SK-N-SH (cell line): ENCODE measurements around the gene SUPT20H. TPM values are rescaled to one million over a fixed set of nuclear protein-coding genes. Genes with fewer than 3 reads are reported as not detected.

Experiments
- CTCF ChIA-PET: fragments of 300-600, 350-600 bp; formaldehyde crosslinking; extraction: SDS; loops from one replicate; lab custom pipeline; 2021; lab: Yijun Ruan, JAX
- POLR2A ChIA-PET: fragments of 350-600 bp; sonication (Branson Sonifier 250); formaldehyde crosslinking; extraction: SDS; loops from one replicate; lab custom pipeline; 2020; ENCODE audit warnings: antibody characterized with exemption, inconsistent platforms; lab: Yijun Ruan, JAX
- DNase-seq: peaks from one replicate; pipeline ENCODE4 v3.0.0; 2012
- H2AFZ ChIP-seq: fragments of 200-600 bp; sonication (generic); 2 replicates; pipeline ENCODE4 v1.8.1; 2016; ENCODE audit warnings: antibody characterized with exemption, mild to moderate bottlenecking, low read depth
- H3F3A ChIP-seq: fragments of 200-600 bp; sonication (generic); replicated peaks from 2 replicates; pipeline ENCODE3; 2016; ENCODE audit warnings: antibody characterized with exemption, mild to moderate bottlenecking; ENCODE audit not compliant: insufficient read depth
- H3K27ac ChIP-seq, 2 experiments: fragments of 200-500 bp in 1 of 2; fragments of 200-600 bp in 1 of 2; sonication (Bioruptor generic) in 1 of 2; sonication (generic), shearing (Covaris generic) in 1 of 2; 2 replicates each; pipeline versions ENCODE4 v1.5.1 to v1.6.1; 2014 to 2016; ENCODE audit warnings: low read depth in 2 of 2, inconsistent platforms in 1 of 2, low read length in 1 of 2, mild to moderate bottlenecking in 1 of 2, mixed read lengths in 1 of 2
- H3K27me3 ChIP-seq: fragments of 200-600 bp; sonication (generic), shearing (Covaris generic); 2 replicates; pipeline ENCODE4 v1.6.1; 2016; ENCODE audit warnings: mixed run types; ENCODE audit not compliant: insufficient read depth
- H3K36me3 ChIP-seq, 2 experiments: fragments of 200-500 bp in 1 of 2; fragments of 200-600 bp in 1 of 2; sonication (Bioruptor generic) in 1 of 2; sonication (generic) in 1 of 2; replicated peaks in 1 of 2; 2 replicates each; pipeline versions ENCODE3 to v1.5.1; 2014 to 2016; ENCODE audit warnings: low read length in 1 of 2, mild to moderate bottlenecking in 1 of 2; ENCODE audit not compliant: insufficient read depth in 2 of 2, control insufficient read depth in 1 of 2
- H3K4me1 ChIP-seq, 2 experiments: fragments of 200-500 bp in 1 of 2; fragments of 200-600 bp in 1 of 2; sonication (Bioruptor generic) in 1 of 2; sonication (generic), shearing (Covaris generic) in 1 of 2; 2 replicates each; pipeline versions ENCODE4 v1.5.1 to v1.6.1; 2014 to 2016; ENCODE audit warnings: low read depth in 1 of 2, low read length in 1 of 2, mixed run types in 1 of 2; ENCODE audit not compliant: insufficient read depth in 2 of 2, control insufficient read depth in 1 of 2
- H3K4me2 ChIP-seq: fragments of 200-600 bp; sonication (generic), shearing (Covaris generic); 2 replicates; pipeline ENCODE4 v1.6.1; 2017; ENCODE audit warnings: mixed run types
- H3K4me3 ChIP-seq, 2 experiments: fragments of 200-500 bp in 1 of 2; fragments of 200-600 bp in 1 of 2; sonication (Bioruptor generic) in 1 of 2; sonication (generic), shearing (Covaris generic) in 1 of 2; 2 replicates each; pipeline versions ENCODE4 v1.5.1 to v1.8.1; 2014 to 2016; ENCODE audit warnings: low read depth in 2 of 2, inconsistent platforms in 1 of 2, low read length in 1 of 2, mild to moderate bottlenecking in 1 of 2, mixed read lengths in 1 of 2, moderate library complexity in 1 of 2
- H3K79me2 ChIP-seq: fragments of 200-600 bp; sonication (generic); 2 replicates; pipeline ENCODE4 v1.8.1; 2017; ENCODE audit warnings: mild to moderate bottlenecking; ENCODE audit not compliant: insufficient read depth
- H3K9ac ChIP-seq: fragments of 200-600 bp; sonication (generic); 2 replicates; pipeline ENCODE4 v1.6.1; 2017; ENCODE audit warnings: mixed run types
- H3K9me2 ChIP-seq: fragments of 200-600 bp; sonication (generic); 2 replicates; pipeline ENCODE4 v1.6.1; 2017; ENCODE audit warnings: mixed run types
- H3K9me3 ChIP-seq: fragments of 200-600 bp; sonication (generic); 2 replicates; pipeline ENCODE4 v1.6.1; 2017; ENCODE audit warnings: mixed run types, mild to moderate bottlenecking, moderate library complexity
- H4K20me1 ChIP-seq: fragments of 200-600 bp; sonication (generic); 2 replicates; pipeline ENCODE4 v1.6.1; 2017; ENCODE audit warnings: mild to moderate bottlenecking, mixed run types; ENCODE audit not compliant: insufficient read depth
- CHD2 ChIP-seq: fragments of 150-350 bp; IDR thresholded peaks from 2 replicates; pipeline ENCODE4 v1.6.1; 2018; ENCODE audit warnings: low read length; ENCODE audit not compliant: partially characterized antibody
- CTCF ChIP-seq: fragments of 200-600 bp; sonication (generic); IDR thresholded peaks from 2 replicates; pipeline ENCODE4 v1.6.1; 2017; ENCODE audit warnings: antibody characterized with exemption, mild to moderate bottlenecking, moderate library complexity
- EP300 ChIP-seq, 2 experiments: IDR thresholded peaks; 2 replicates each; pipeline versions ENCODE4 v1.4.0 to v1.6.1; 2012; ENCODE audit warnings: borderline replicate concordance in 1 of 2, low read depth in 1 of 2, low read length in 1 of 2
- EZH2phosphoT487 ChIP-seq: fragments of 200-600 bp; sonication (generic); IDR thresholded peaks from 2 replicates; pipeline ENCODE4 v1.6.1; 2017; ENCODE audit warnings: low read depth, mixed run types, mild to moderate bottlenecking, antibody characterized with exemption, moderate library complexity, borderline replicate concordance
- FOXM1 ChIP-seq: IDR thresholded peaks from 2 replicates; pipeline ENCODE4 v1.4.0; 2012; ENCODE audit warnings: low read depth, mild to moderate bottlenecking
- GABPA ChIP-seq: IDR thresholded peaks from 2 replicates; pipeline ENCODE4 v1.4.0; 2012; ENCODE audit warnings: low read depth, mild to moderate bottlenecking
- IRF3 ChIP-seq: fragments of 150-350 bp; IDR thresholded peaks from 2 replicates; pipeline ENCODE4 v1.6.1; 2016; ENCODE audit warnings: mild to moderate bottlenecking, low read depth, low read length
- MAX ChIP-seq: IDR thresholded peaks from 2 replicates; pipeline ENCODE4 v1.4.0; 2012; ENCODE audit warnings: low read depth
- PBX3 ChIP-seq: IDR thresholded peaks from 2 replicates; pipeline ENCODE4; 2012
- POLR2AphosphoS5 ChIP-seq: IDR thresholded peaks from 2 replicates; pipeline ENCODE4 v1.6.1; 2012; ENCODE audit warnings: low read depth, low read length
- REST ChIP-seq: IDR thresholded peaks from 2 replicates; pipeline ENCODE4 v1.6.1; 2012; ENCODE audit warnings: mild to moderate bottlenecking, low read depth, low read length, moderate library complexity
- RFX5 ChIP-seq: IDR thresholded peaks from 2 replicates; pipeline ENCODE4 v1.6.1; 2012; ENCODE audit warnings: mild to moderate bottlenecking, improper control_type of control experiment, low read length
- SMC3 ChIP-seq: IDR thresholded peaks from 2 replicates; pipeline ENCODE4 v1.6.1; 2012; ENCODE audit warnings: low read depth, low read length, improper control_type of control experiment
- TAF1 ChIP-seq: IDR thresholded peaks from 2 replicates; pipeline ENCODE4 v1.6.1; 2012; ENCODE audit warnings: low read depth, mild to moderate bottlenecking, low read length, moderate library complexity, borderline replicate concordance
- TCF12 ChIP-seq: IDR thresholded peaks from 2 replicates; pipeline ENCODE4 v1.4.0; 2012
- USF1 ChIP-seq: IDR thresholded peaks from 2 replicates; pipeline ENCODE4 v1.4.0; 2012; ENCODE audit warnings: low read depth, borderline replicate concordance
- YY1 ChIP-seq: IDR thresholded peaks from 2 replicates; pipeline ENCODE4 v1.4.0; 2012; ENCODE audit warnings: low read depth, mild to moderate bottlenecking
- WGBS: methylation state at CpG from one replicate; pipeline ENCODE4 v1.1.6; 2017; ENCODE audit warnings: low lambda C conversion rate; 5-methylcytosine and 5-hydroxymethylcytosine counted together
- polyA plus RNA-seq, 3 experiments: library from polyadenylated mRNA; depleted of rRNA; stranded (reverse); fragments of >200 nt; gene quantifications; 2 replicates each; pipeline ENCODE4 v1.2.3, GENCODE V29; 2012

Gene SUPT20H
- polyA plus RNA-seq, 1 of the 3 experiments (the other 2 are of a cell fraction), result 39.4 TPM

- peaks cover 26% of the 10 kb centered on the region; the same call in 1 of the 2 replicates for H4K20me1 ChIP-seq
- no peak for TF ChIP-seq IRF3
- TF ChIP-seq EP300 (IDR thresholded peaks at IDR 0.05; ENCODE audit: borderline replicate concordance in 1 of 2, low read depth in 1 of 2, low read length in 1 of 2), result no peak
- no peak for TF ChIP-seq GABPA
- no peak for TF ChIP-seq EZH2phosphoT487
- no peak for TF ChIP-seq CHD2
- no peak for TF ChIP-seq REST
- TF ChIP-seq YY1, result no peak
- TF ChIP-seq RFX5, result no peak
- TF ChIP-seq MAX, result no peak
- TF ChIP-seq POLR2AphosphoS5, result no peak
- TF ChIP-seq FOXM1, result no peak
- no peak for TF ChIP-seq TAF1
- TF ChIP-seq TCF12, result no peak
- no peak for TF ChIP-seq CTCF
- no peak for TF ChIP-seq PBX3
- TF ChIP-seq USF1, result no peak
- no peak for TF ChIP-seq SMC3
- WGBS, result 95% methylated on average over 1 of the region's 1 CpG
- ChIA-PET CTCF (interaction anchor here (1.0 to 2.6 kb wide), 3 partner anchors 7 to 46 kb away, joined by 3 to 10 read pairs (median 3); no protein-coding TSS in a partner anchor), POLR2A (no interaction called here)
- H3F3A ChIP-seq, result peaks cover 16% of the 10 kb centered on the region
- H3K27me3 ChIP-seq, result no peaks in the 10 kb centered on the region
- no peak overlapping the region for H3K4me3 ChIP-seq
- peaks cover 52% of the 10 kb centered on the region for H3K79me2 ChIP-seq
- no peaks in the 10 kb centered on the region for H3K9me3 ChIP-seq
- peaks cover 0 to 6% of the 10 kb centered on the region in 2 experiments; a peak in 1 of 4 replicates for H3K4me1 ChIP-seq
- no peak overlapping the region for H2AFZ ChIP-seq
- no peak overlapping the region for H3K9ac ChIP-seq
- no peak overlapping the region for H3K4me2 ChIP-seq
- H3K9me2 ChIP-seq, result no peaks in the 10 kb centered on the region
- H3K36me3 ChIP-seq, result peaks cover 86 to 95% of the 10 kb centered on the region in 2 experiments
- no peak overlapping the region for H3K27ac ChIP-seq
- DNase-seq, result no peak
Measured at GRCh38 chr13:37046062-37046461, 13.4 kb downstream of the SUPT20H start.
